K562 (cell line): ENCODE measurements around the gene BRD3OS. TPM values are rescaled to one million over a fixed set of nuclear protein-coding genes. Genes with fewer than 3 reads are reported as not detected.

ENCODE experiments used
- ATAC-seq: fragments of 200-7000 bp; cut with Tn5 transposase; 3 replicates; pipeline ENCODE4 v1.9.1; 2020; ENCODE audit warnings: moderate library complexity
- BruUV-seq: library from RNA; stranded (reverse); fragments of 400-500 nt; replicated peaks from 2 replicates; lab custom pipeline; 2021; lab: Mats Ljungman, UMichigan
- CTCF ChIA-PET: fragments of 300-600 bp; formaldehyde crosslinking; extraction: SDS; loops from one replicate; lab custom pipeline; 2021; ENCODE audit warnings: low intra/inter-chr PET ratio; lab: Yijun Ruan, JAX
- POLR2A ChIA-PET: fragments of 300-600, 350-650 bp; sonication (Branson Sonifier 250); formaldehyde crosslinking; extraction: SDS; loops from one replicate; lab custom pipeline; 2021; ENCODE audit warnings: antibody characterized with exemption, inconsistent platforms; lab: Yijun Ruan, JAX
- DNase-seq, 4 experiments: peaks; one replicate each; pipeline versions ENCODE4 v3.0.0 to v3.0.0-alpha.2; 2011 to 2018; ENCODE audit warnings: low spot score in 3 of 4, mixed read lengths in 3 of 4; ENCODE audit errors: extremely low read depth in 1 of 4
- FAIRE-seq: peaks from 2 replicates; lab custom pipeline; 2011; peaks lifted over from hg19 to GRCh38; lab: Jason Lieb, UNC
- H2AFZ ChIP-seq: 2 replicates; pipeline ENCODE4 v1.6.0; 2011; ENCODE audit warnings: low read depth, low read length, control low read depth, inconsistent platforms
- H3K27ac ChIP-seq: fragments of 200-600 bp; 3 replicates; pipeline ENCODE4 v1.8.0; 2011; ENCODE audit warnings: low read depth, mild to moderate bottlenecking, control low read depth, inconsistent platforms, low read length, moderate library complexity, mixed read lengths; ENCODE audit errors: extremely low read depth
- H3K27me3 ChIP-seq, 2 experiments: fragments of 300-600 bp in 1 of 2; 2 replicates in 1 of 2; 3 replicates in 1 of 2; pipeline versions ENCODE4 v1.6.0 to v1.8.0; 2011; ENCODE audit warnings: inconsistent platforms in 2 of 2, low read length in 2 of 2, mild to moderate bottlenecking in 1 of 2, mixed read lengths in 1 of 2, moderate library complexity in 1 of 2; ENCODE audit not compliant: control insufficient read depth in 2 of 2, insufficient read depth in 2 of 2
- H3K36me3 ChIP-seq: fragments of 300-600 bp; 3 replicates; pipeline ENCODE4 v1.8.0; 2011; ENCODE audit warnings: mild to moderate bottlenecking, low read length, inconsistent platforms; ENCODE audit not compliant: control insufficient read depth, insufficient read depth
- H3K4me1 ChIP-seq, 2 experiments: fragments of 200-600 bp in 1 of 2; replicated peaks in 1 of 2; 2 replicates in 1 of 2; 3 replicates in 1 of 2; pipeline versions ENCODE4 v1.5.1 to v1.8.0; 2011; ENCODE audit warnings: inconsistent platforms in 2 of 2, low read length in 2 of 2, mild to moderate bottlenecking in 1 of 2, mixed read lengths in 1 of 2, moderate library complexity in 1 of 2; ENCODE audit not compliant: control insufficient read depth in 2 of 2, insufficient read depth in 2 of 2
- H3K4me2 ChIP-seq: 2 replicates; pipeline ENCODE4 v1.6.1; 2011; ENCODE audit warnings: low read length, control low read depth, inconsistent platforms, mixed read lengths; ENCODE audit not compliant: insufficient read depth
- H3K4me3 ChIP-seq: fragments of 200-600 bp; sonication (generic), shearing (Covaris generic); 2 replicates; pipeline ENCODE4 v1.5.1; 2016; ENCODE audit warnings: control low read depth, inconsistent platforms
- H3K79me2 ChIP-seq: fragments of 200-600 bp; 3 replicates; pipeline ENCODE4 v1.8.0; 2011; ENCODE audit warnings: low read length, inconsistent platforms; ENCODE audit not compliant: control insufficient read depth, insufficient read depth
- H3K9ac ChIP-seq, 2 experiments: 2 replicates each; pipeline versions ENCODE4 v1.6.0 to v1.6.1; 2011; ENCODE audit warnings: low read depth in 2 of 2, low read length in 2 of 2, control low read depth in 1 of 2, inconsistent platforms in 1 of 2, mild to moderate bottlenecking in 1 of 2, mixed read lengths in 1 of 2; ENCODE audit not compliant: insufficient read depth in 1 of 2
- H3K9me1 ChIP-seq: one replicate; pipeline ENCODE4 v1.6.0; 2011; ENCODE audit warnings: inconsistent platforms, mild to moderate bottlenecking, low read length, moderate library complexity; ENCODE audit not compliant: control insufficient read depth, insufficient read depth
- H3K9me3 ChIP-seq: replicated peaks from 2 replicates; pipeline ENCODE4 v1.5.1; 2011; ENCODE audit warnings: low read depth, low read length, inconsistent platforms; ENCODE audit not compliant: control insufficient read depth, insufficient read depth
- H4K20me1 ChIP-seq: replicated peaks from 2 replicates; pipeline ENCODE4 v1.6.1; 2011; ENCODE audit warnings: low read length, inconsistent platforms, mixed read lengths; ENCODE audit not compliant: control insufficient read depth, insufficient read depth
- BCL6 ChIP-seq: fragments of 250-450 bp; sonication (Bioruptor Pico); IDR thresholded peaks from 2 replicates; pipeline ENCODE4 v1.4.0; 2020
- FOXK1 ChIP-seq: sonication (generic); formaldehyde crosslinking; IDR thresholded peaks from 2 replicates; pipeline ENCODE4 v1.8.0; 2022; ENCODE audit warnings: missing genetic modification reagents, mild to moderate bottlenecking, borderline replicate concordance
- FOXP1 ChIP-seq: sonication (generic); formaldehyde crosslinking; IDR thresholded peaks from 2 replicates; pipeline ENCODE4 v1.8.0; 2022; ENCODE audit warnings: mild to moderate bottlenecking, missing genetic modification reagents
- GABPA ChIP-seq: fragments of 200-800 bp; sonication (Bioruptor generic); conservative IDR thresholded peaks from 2 replicates; pipeline ENCODE4 v1.6.1; 2016; ENCODE audit warnings: low read depth, missing genetic modification characterization, missing compliant biosample characterization
- HDAC8 ChIP-seq: fragments of 450-650 bp; IDR thresholded peaks from 2 replicates; pipeline ENCODE4 v1.6.1; 2016; ENCODE audit warnings: mild to moderate bottlenecking, missing genetic modification characterization, moderate library complexity, missing compliant biosample characterization
- ILF3 ChIP-seq: fragments of 450-650 bp; IDR thresholded peaks from 2 replicates; pipeline ENCODE4 v1.6.1; 2018; ENCODE audit warnings: antibody characterized with exemption, mild to moderate bottlenecking, moderate library complexity, borderline replicate concordance
- JUN ChIP-seq, 2 experiments: sonication (generic) in 1 of 2; formaldehyde crosslinking in 1 of 2; IDR thresholded peaks; 2 replicates each; pipeline versions ENCODE4 v1.6.1 to v1.8.0; 2012 to 2022; ENCODE audit warnings: borderline replicate concordance in 2 of 2, mild to moderate bottlenecking in 2 of 2, improper control_type of control experiment in 1 of 2, low read depth in 1 of 2, low read length in 1 of 2, missing genetic modification reagents in 1 of 2
- KLF13 ChIP-seq: fragments of 450-650 bp; IDR thresholded peaks from 2 replicates; pipeline ENCODE4 v1.6.1; 2016; ENCODE audit warnings: missing genetic modification characterization, low read depth, mild to moderate bottlenecking, missing compliant biosample characterization, moderate library complexity, borderline replicate concordance
- MAFF ChIP-seq: IDR thresholded peaks from 2 replicates; pipeline ENCODE4 v1.6.1; 2012; ENCODE audit warnings: low read length, improper control_type of control experiment
- MXI1 ChIP-seq: IDR thresholded peaks from 2 replicates; pipeline ENCODE4 v1.6.1; 2011; ENCODE audit warnings: low read depth, mild to moderate bottlenecking, improper control_type of control experiment, low read length
- NFRKB ChIP-seq: fragments of 450-650 bp; IDR thresholded peaks from 2 replicates; pipeline ENCODE4 v1.6.1; 2016; ENCODE audit warnings: low read depth
- SMARCC2 ChIP-seq: fragments of 450-650 bp; IDR thresholded peaks from 2 replicates; pipeline ENCODE4 v1.6.1; 2017; ENCODE audit warnings: antibody characterized with exemption, moderate library complexity, mild to moderate bottlenecking, low read depth
- SRSF9 ChIP-seq: fragments of 200-400 bp; formaldehyde crosslinking; IDR thresholded peaks from 2 replicates; pipeline ENCODE4 v1.6.1; 2017; ENCODE audit warnings: low read depth, low read length, borderline replicate concordance
- TBL1XR1 ChIP-seq, 2 experiments: IDR thresholded peaks; 2 replicates each; pipeline ENCODE4 v1.6.1; 2012; ENCODE audit warnings: improper control_type of control experiment in 2 of 2, low read length in 2 of 2, mild to moderate bottlenecking in 1 of 2
- ZNF175 ChIP-seq: fragments of 200-800 bp; sonication (Bioruptor generic); IDR thresholded peaks from 2 replicates; pipeline ENCODE4 v1.6.1; 2016; ENCODE audit warnings: low read depth, mild to moderate bottlenecking, missing genetic modification characterization, missing compliant biosample characterization
- WGBS: fragments of 100-300 bp; shearing (Covaris generic); methylation state at CpG from one replicate; pipeline ENCODE4 v1.1.6; 2016; ENCODE audit warnings: low coverage, mixed read lengths; ENCODE audit not compliant: insufficient coverage; ENCODE audit errors: missing lambda C conversion rate; 5-methylcytosine and 5-hydroxymethylcytosine counted together
- in situ Hi-C: fragments of 300-500 bp; cut with MboI; formaldehyde crosslinking; loops from 4 replicates; pipeline ENCODE4 v1.15.0; 2018; ENCODE audit warnings: inconsistent platforms, mixed read lengths
- intact Hi-C: fragments of 100-400 bp; cut with micrococcal nuclease; formaldehyde crosslinking; loops from 2 replicates; pipeline ENCODE4 v1.14.2; 2022
- polyA plus RNA-seq, 8 experiments: library from polyadenylated mRNA; depleted of rRNA in 4 of 8; stranded (reverse) in 5 of 8; unstranded in 3 of 8; fragments of >200 nt; fragmentation: Nextera tagmentation in 2 of 8; fragmentation: Illumina TruSeq in 1 of 8; extraction: Ambion mirVana in 2 of 8; extraction: Trizol in 1 of 8; gene quantifications; 2 replicates each; pipeline versions ENCODE4 v1.2.1 to v1.2.3, GENCODE V29; 2011 to 2014; ENCODE audit warnings: inconsistent platforms in 1 of 8, missing spikeins in 1 of 8
- total RNA-seq, 7 experiments: library from RNA; depleted of rRNA in 6 of 7; stranded (reverse); fragments of >200 nt in 6 of 7; fragmentation: Illumina TruSeq in 2 of 7; extraction: Trizol in 2 of 7; gene quantifications; 2 replicates each; pipeline versions ENCODE4 v1.2.1 to v1.2.3, GENCODE V29; 2011 to 2021; ENCODE audit warnings: low replicate concordance in 1 of 7
- TF ChIP-seq, protein P1 (sequence below), 2 experiments: fragments of 250-450 bp in 1 of 2; fragments of 450-650 bp in 1 of 2; sonication (Bioruptor Pico) in 1 of 2; IDR thresholded peaks; 2 replicates each; pipeline versions ENCODE4 v1.6.1 to v1.8.0; 2016 to 2021; ENCODE audit warnings: mild to moderate bottlenecking in 2 of 2, moderate library complexity in 2 of 2, missing compliant biosample characterization in 1 of 2, missing genetic modification characterization in 1 of 2
- TF ChIP-seq, protein P2 (sequence below): fragments of 250-450 bp; sonication (Bioruptor Pico); IDR thresholded peaks from 2 replicates; pipeline ENCODE4 v1.5.0; 2021; ENCODE audit warnings: mild to moderate bottlenecking, borderline replicate concordance

The BRD3OS gene
- total and polyA plus RNA-seq, 9 of the 15 experiments (the other 6 are each of a cell fraction or from before 2014, with no cell fraction given): 1.1 to 8.7 (median 5.9) TPM

- Histone ChIP-seq H2AFZ (no peak overlapping the region), H3K9ac (no peak overlapping the region), H3K79me2 (no peaks in the 10 kb centered on the region), H3K27me3 (no peaks in the 10 kb centered on the region), H3K27ac (no peak overlapping the region), H3K9me1 (no peaks in the 10 kb centered on the region), H3K4me3 (no peak overlapping the region), H3K4me1 (peaks cover 0 to 8% of the 10 kb centered on the region in 2 experiments; a peak in 1 of 5 replicates), H3K36me3 (peaks cover 48% of the 10 kb centered on the region; the same call in 2 of the 3 replicates), H3K9me3 (no peaks in the 10 kb centered on the region), H3K4me2 (no peak overlapping the region), H4K20me1 (no peaks in the 10 kb centered on the region)
- FAIRE-seq (no peak), DNase-seq (no peak), ATAC-seq (no peak)
- ChIA-PET CTCF (no interaction called here), POLR2A (interaction anchor here (0.6 kb wide), 1 partner anchor 481 kb away, joined by 3 read pairs; no protein-coding TSS in a partner anchor)
- in situ Hi-C loops (no loop called here), intact Hi-C loops (no loop called here)
- no TSS peak for BruUV-seq
- 89% methylated on average over 31 of the region's 40 CpGs for WGBS
- TF ChIP-seq NFRKB: no peak
- TF ChIP-seq MXI1: no peak
- no peak for TF ChIP-seq FOXK1
- no peak for TF ChIP-seq MAFF
- no peak for TF ChIP-seq BCL6 (CRISPR knock-in tag)
- TF ChIP-seq SMARCC2: no peak
- TF ChIP-seq, protein P1, sequence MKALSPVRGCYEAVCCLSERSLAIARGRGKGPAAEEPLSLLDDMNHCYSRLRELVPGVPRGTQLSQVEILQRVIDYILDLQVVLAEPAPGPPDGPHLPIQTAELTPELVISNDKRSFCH (CRISPR knock-in tag; IDR thresholded peaks at IDR 0.05): no peak
- TF ChIP-seq, protein P1 (tag; IDR thresholded peaks at IDR 0.05): no peak
- no peak for TF ChIP-seq ZNF175
- no peak for TF ChIP-seq SRSF9
- TF ChIP-seq GABPA (tag): no peak
- no peak for TF ChIP-seq JUN (IDR thresholded peaks at IDR 0.05; ENCODE audit: borderline replicate concordance, low read depth, low read length)
- TF ChIP-seq JUN (CRISPR knock-in tag; IDR thresholded peaks at IDR 0.05; ENCODE audit: borderline replicate concordance): no peak
- no peak for TF ChIP-seq KLF13 (tag)
- TF ChIP-seq FOXP1 (CRISPR knock-in tag): no peak
- TF ChIP-seq ILF3: no peak
- TF ChIP-seq TBL1XR1 (IDR thresholded peaks at IDR 0.05; ENCODE audit: low read length in 2 of 2): no peak
- TF ChIP-seq, protein P2, sequence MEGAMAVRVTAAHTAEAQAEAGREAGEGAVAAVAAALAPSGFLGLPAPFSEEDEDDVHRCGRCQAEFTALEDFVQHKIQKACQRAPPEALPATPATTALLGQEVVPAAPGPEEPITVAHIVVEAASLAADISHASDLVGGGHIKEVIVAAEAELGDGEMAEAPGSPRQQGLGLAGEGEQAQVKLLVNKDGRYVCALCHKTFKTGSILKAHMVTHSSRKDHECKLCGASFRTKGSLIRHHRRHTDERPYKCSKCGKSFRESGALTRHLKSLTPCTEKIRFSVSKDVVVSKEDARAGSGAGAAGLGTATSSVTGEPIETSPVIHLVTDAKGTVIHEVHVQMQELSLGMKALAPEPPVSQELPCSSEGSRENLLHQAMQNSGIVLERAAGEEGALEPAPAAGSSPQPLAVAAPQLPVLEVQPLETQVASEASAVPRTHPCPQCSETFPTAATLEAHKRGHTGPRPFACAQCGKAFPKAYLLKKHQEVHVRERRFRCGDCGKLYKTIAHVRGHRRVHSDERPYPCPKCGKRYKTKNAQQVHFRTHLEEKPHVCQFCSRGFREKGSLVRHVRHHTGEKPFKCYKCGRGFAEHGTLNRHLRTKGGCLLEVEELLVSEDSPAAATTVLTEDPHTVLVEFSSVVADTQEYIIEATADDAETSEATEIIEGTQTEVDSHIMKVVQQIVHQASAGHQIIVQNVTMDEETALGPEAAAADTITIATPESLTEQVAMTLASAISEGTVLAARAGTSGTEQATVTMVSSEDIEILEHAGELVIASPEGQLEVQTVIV (CRISPR knock-in tag): no peak
- TF ChIP-seq HDAC8 (tag): no peak
These were observed 7.4 kb downstream of the BRD3OS start for GRCh38 chr9:134032456-134033222.
